ENCODE data around the gene ZNF646. TPM values are rescaled to one million over a fixed set of nuclear protein-coding genes. Genes with fewer than 3 reads are reported as not detected.
A peak's percentile ranks its signal among the peaks of the same experiment; 100 is the strongest.

Gene ZNF646
- total and polyA plus RNA-seq, 2 of the 13 experiments (the other 11 are each of a cell fraction or from before 2014, with no cell fraction given), result 3.4 to 10.9 TPM

GRCh38 chr16:31117384-31118222 is 43.4 kb downstream of the ZNF646 start, which contains the start of gene KAT8 (continued):
- TF ChIP-seq, protein P1, sequence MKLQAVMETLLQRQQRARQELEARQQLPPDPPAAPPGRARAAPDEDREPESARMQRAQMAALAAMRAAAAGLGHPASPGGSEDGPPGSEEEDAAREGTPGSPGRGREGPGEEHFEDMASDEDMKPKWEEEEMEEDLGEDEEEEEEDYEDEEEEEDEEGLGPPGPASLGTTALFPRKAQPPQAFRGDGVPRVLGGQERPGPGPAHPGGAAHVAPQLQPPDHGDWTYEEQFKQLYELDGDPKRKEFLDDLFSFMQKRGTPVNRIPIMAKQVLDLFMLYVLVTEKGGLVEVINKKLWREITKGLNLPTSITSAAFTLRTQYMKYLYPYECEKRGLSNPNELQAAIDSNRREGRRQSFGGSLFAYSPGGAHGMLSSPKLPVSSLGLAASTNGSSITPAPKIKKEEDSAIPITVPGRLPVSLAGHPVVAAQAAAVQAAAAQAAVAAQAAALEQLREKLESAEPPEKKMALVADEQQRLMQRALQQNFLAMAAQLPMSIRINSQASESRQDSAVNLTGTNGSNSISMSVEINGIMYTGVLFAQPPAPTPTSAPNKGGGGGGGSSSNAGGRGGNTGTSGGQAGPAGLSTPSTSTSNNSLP (IDR thresholded peaks at IDR 0.05; ENCODE audit: low read depth, low read length), result no peak
- TF ChIP-seq, protein P2, sequence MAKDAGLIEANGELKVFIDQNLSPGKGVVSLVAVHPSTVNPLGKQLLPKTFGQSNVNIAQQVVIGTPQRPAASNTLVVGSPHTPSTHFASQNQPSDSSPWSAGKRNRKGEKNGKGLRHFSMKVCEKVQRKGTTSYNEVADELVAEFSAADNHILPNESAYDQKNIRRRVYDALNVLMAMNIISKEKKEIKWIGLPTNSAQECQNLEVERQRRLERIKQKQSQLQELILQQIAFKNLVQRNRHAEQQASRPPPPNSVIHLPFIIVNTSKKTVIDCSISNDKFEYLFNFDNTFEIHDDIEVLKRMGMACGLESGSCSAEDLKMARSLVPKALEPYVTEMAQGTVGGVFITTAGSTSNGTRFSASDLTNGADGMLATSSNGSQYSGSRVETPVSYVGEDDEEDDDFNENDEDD (CRISPR knock-in tag; IDR thresholded peaks at IDR 0.05; ENCODE audit: borderline replicate concordance), result peak; percentile 87
- TF ChIP-seq TEAD3 (CRISPR knock-in tag; optimal IDR thresholded peaks at IDR 0.05; ENCODE audit: borderline replicate concordance) (peak; percentile 44), ZFP36L1 (CRISPR knock-in tag; IDR thresholded peaks at IDR 0.05) (no peak), MED8 (CRISPR knock-in tag; IDR thresholded peaks at IDR 0.05; ENCODE audit: insufficient replicate concordance) (no peak), YEATS4 (CRISPR knock-in tag; IDR thresholded peaks at IDR 0.05; ENCODE audit: borderline replicate concordance) (peak; percentile 86), ZSCAN20 (CRISPR knock-in tag; IDR thresholded peaks at IDR 0.05; ENCODE audit: borderline replicate concordance) (0 out of 2 replicates have a peak, but pooled peaks have one; percentile 6), ZNF83 (CRISPR knock-in tag; IDR thresholded peaks at IDR 0.05; ENCODE audit: borderline replicate concordance) (0 out of 2 replicates have a peak, but pooled peaks have one; percentile 11), ZNF296 (CRISPR knock-in tag; conservative IDR thresholded peaks at IDR 0.05) (no peak), ZNF432 (CRISPR knock-in tag; IDR thresholded peaks at IDR 0.05; ENCODE audit: borderline replicate concordance) (no peak)
- TF ChIP-seq, protein P3, sequence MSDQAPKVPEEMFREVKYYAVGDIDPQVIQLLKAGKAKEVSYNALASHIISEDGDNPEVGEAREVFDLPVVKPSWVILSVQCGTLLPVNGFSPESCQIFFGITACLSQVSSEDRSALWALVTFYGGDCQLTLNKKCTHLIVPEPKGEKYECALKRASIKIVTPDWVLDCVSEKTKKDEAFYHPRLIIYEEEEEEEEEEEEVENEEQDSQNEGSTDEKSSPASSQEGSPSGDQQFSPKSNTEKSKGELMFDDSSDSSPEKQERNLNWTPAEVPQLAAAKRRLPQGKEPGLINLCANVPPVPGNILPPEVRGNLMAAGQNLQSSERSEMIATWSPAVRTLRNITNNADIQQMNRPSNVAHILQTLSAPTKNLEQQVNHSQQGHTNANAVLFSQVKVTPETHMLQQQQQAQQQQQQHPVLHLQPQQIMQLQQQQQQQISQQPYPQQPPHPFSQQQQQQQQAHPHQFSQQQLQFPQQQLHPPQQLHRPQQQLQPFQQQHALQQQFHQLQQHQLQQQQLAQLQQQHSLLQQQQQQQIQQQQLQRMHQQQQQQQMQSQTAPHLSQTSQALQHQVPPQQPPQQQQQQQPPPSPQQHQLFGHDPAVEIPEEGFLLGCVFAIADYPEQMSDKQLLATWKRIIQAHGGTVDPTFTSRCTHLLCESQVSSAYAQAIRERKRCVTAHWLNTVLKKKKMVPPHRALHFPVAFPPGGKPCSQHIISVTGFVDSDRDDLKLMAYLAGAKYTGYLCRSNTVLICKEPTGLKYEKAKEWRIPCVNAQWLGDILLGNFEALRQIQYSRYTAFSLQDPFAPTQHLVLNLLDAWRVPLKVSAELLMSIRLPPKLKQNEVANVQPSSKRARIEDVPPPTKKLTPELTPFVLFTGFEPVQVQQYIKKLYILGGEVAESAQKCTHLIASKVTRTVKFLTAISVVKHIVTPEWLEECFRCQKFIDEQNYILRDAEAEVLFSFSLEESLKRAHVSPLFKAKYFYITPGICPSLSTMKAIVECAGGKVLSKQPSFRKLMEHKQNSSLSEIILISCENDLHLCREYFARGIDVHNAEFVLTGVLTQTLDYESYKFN (CRISPR knock-in tag; conservative IDR thresholded peaks at IDR 0.05), result peak; percentile 62
